HuH-7 (cell line): Measurements from ENCODE around the gene INPPL1.

ENCODE experiments used
- DNase-seq: peaks from one replicate; pipeline ENCODE4 v3.0.0; 2011; ENCODE audit warnings: low spot score

INPPL1 gene

GRCh38 chr11:72280726-72281315, 56.3 kb downstream of the INPPL1 start:
- no peak for DNase-seq

- no peak for DNase-seq
Measured at GRCh38 chr11:72283947-72284346, 59.4 kb downstream of the INPPL1 start.

GRCh38 chr11:72287293-72287692, 62.7 kb downstream of the INPPL1 start:
- DNase-seq = no peak
